ENCODE data around the gene GALNT2. TPM values are rescaled to one million over a fixed set of nuclear protein-coding genes. Genes with fewer than 3 reads are reported as not detected.

GALNT2 gene
- total RNA-seq, 1 donor from 2014 or later: 29.3 TPM

GRCh38 chr1:230186003-230186863, 119.2 kb downstream of the GALNT2 start:
- no peak for DNase-seq (ENCODE audit: low spot score)

GRCh38 chr1:230186874-230187273, 119.8 kb downstream of the GALNT2 start:
- no peak for DNase-seq (ENCODE audit: low spot score)
- intact Hi-C loops (cut with DNase I): no loop called here

More at GRCh38 chr1:230186003-230186863, 119.2 kb downstream of the GALNT2 start:
- intact Hi-C loops (cut with DNase I): no loop called here

- no peak for DNase-seq (ENCODE audit: low spot score)
- intact Hi-C loops (cut with DNase I): no loop called here
Observed at GRCh38 chr1:230187290-230187689, 120.3 kb downstream of the GALNT2 start.

- no peak for DNase-seq (ENCODE audit: low spot score)
- intact Hi-C loops (cut with DNase I): no loop called here
Observed at GRCh38 chr1:230188826-230189225, 121.8 kb downstream of the GALNT2 start.

- DNase-seq (ENCODE audit: low spot score): no peak
- intact Hi-C loops (cut with DNase I): no loop called here
Observed at GRCh38 chr1:230189341-230189740, 122.3 kb downstream of the GALNT2 start.

GRCh38 chr1:230189824-230190223, 122.8 kb downstream of the GALNT2 start:
- no peak for DNase-seq (ENCODE audit: low spot score)
- intact Hi-C loops (cut with DNase I): no loop called here

GRCh38 chr1:230191079-230191804, 124.2 kb downstream of the GALNT2 start:
- intact Hi-C loops (cut with DNase I): no loop called here
- no peak for DNase-seq (ENCODE audit: low spot score)

GRCh38 chr1:230191855-230192254, 124.8 kb downstream of the GALNT2 start:
- no peak for DNase-seq (ENCODE audit: low spot score)
- intact Hi-C loops (cut with DNase I): no loop called here

GRCh38 chr1:230194525-230194924, 127.5 kb downstream of the GALNT2 start:
- intact Hi-C loops (cut with DNase I): no loop called here
- DNase-seq (ENCODE audit: low spot score): no peak

GRCh38 chr1:230195199-230195598, 128.2 kb downstream of the GALNT2 start:
- DNase-seq (ENCODE audit: low spot score): no peak
- intact Hi-C loops (cut with DNase I): no loop called here

GRCh38 chr1:230196077-230196476, 129.0 kb downstream of the GALNT2 start:
- intact Hi-C loops (cut with DNase I): no loop called here

GRCh38 chr1:230197644-230198567, 130.9 kb downstream of the GALNT2 start:
- intact Hi-C loops (cut with DNase I): no loop called here
- no peak for DNase-seq (ENCODE audit: low spot score)

More at GRCh38 chr1:230196077-230196476, 129.0 kb downstream of the GALNT2 start:
- no peak for DNase-seq (ENCODE audit: low spot score)

GRCh38 chr1:230199034-230199433, 132.0 kb downstream of the GALNT2 start:
- intact Hi-C loops (cut with DNase I): no loop called here

GRCh38 chr1:230199554-230199953, 132.5 kb downstream of the GALNT2 start:
- intact Hi-C loops (cut with DNase I): no loop called here
- DNase-seq (ENCODE audit: low spot score): no peak

More at GRCh38 chr1:230199034-230199433, 132.0 kb downstream of the GALNT2 start:
- no peak for DNase-seq (ENCODE audit: low spot score)

GRCh38 chr1:230200276-230200675, 133.2 kb downstream of the GALNT2 start:
- DNase-seq (ENCODE audit: low spot score): no peak
- intact Hi-C loops (cut with DNase I): no loop called here

- DNase-seq (ENCODE audit: low spot score): no peak
- intact Hi-C loops (cut with DNase I): no loop called here
Observed at GRCh38 chr1:230201445-230201844, 134.4 kb downstream of the GALNT2 start.

- DNase-seq (ENCODE audit: low spot score): no peak
- intact Hi-C loops (cut with DNase I): no loop called here
Observed at GRCh38 chr1:230204842-230205241, 137.8 kb downstream of the GALNT2 start.

GRCh38 chr1:230205719-230206198, 138.7 kb downstream of the GALNT2 start:
- intact Hi-C loops (cut with DNase I): no loop called here
- DNase-seq (ENCODE audit: low spot score): no peak

GRCh38 chr1:230206207-230206606, 139.2 kb downstream of the GALNT2 start:
- intact Hi-C loops (cut with DNase I): no loop called here
- no peak for DNase-seq (ENCODE audit: low spot score)

GRCh38 chr1:230206976-230207375, 139.9 kb downstream of the GALNT2 start:
- no peak for DNase-seq (ENCODE audit: low spot score)
- intact Hi-C loops (cut with DNase I): no loop called here
